Measurements from ENCODE around the gene DUSP28. TPM values are rescaled to one million over a fixed set of nuclear protein-coding genes. Genes with fewer than 3 reads are reported as not detected.

The DUSP28 gene
- total and polyA plus RNA-seq, 2 of the 13 experiments (the other 11 are each of a cell fraction or from before 2014, with no cell fraction given): 5.2 to 8.6 TPM

DNA sequence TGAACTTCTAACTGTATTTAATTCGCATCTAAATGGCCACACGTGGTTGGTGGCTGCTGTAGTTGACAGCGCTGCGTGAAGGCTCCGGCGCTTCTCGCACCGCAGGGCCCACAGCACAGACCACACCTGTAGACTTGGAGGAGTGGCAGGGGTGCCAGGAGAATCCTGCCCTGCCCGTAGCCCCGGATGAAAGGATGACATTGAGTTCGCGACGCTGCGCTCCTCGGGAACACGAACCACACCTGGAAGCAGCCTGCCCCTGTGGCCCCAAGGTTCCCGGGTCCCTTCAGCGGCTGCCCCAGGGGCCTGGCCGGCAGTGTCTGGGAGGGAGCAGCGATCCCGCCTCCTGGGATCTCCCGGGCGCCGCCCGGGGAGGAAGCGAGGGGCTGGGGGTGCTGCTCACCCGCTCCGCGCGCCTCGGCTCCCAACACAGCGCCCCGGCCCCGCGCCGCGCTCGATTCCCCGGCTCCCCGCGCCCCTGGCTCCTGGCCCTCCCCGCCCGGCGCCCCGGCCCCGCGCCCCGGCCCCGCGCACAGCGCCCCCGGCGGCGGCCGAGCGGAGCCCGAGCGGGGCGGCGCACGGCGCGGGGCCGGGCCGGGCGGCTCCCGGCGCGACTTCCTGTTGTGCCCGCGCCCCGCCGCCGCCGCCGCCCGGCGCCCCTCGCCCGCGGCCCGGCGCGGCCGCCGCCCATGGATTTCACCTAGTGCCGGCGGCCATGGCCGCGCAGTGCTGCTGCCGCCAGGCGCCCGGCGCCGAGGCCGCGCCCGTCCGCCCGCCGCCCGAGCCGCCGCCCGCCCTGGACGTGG is 7.9 kb downstream of the DUSP28 start, which contains the start of gene RNPEPL1 (continued):
- TF ChIP-seq HOXA7 (CRISPR knock-in tag; IDR thresholded peaks at IDR 0.05) (no peak), RXRB (CRISPR knock-in tag; IDR thresholded peaks at IDR 0.05; ENCODE audit: borderline replicate concordance) (peak; percentile 13; the same call in 1 of the 2 replicates), PHF5A (CRISPR knock-in tag; IDR thresholded peaks at IDR 0.05; ENCODE audit: low read depth, unreplicated experiment) (no peak), MEIS2 (CRISPR knock-in tag; IDR thresholded peaks at IDR 0.05) (no peak; the same call in 1 of the 2 replicates), ESRRA (CRISPR knock-in tag; IDR thresholded peaks at IDR 0.05; ENCODE audit: low read depth) (no peak), REXO4 (CRISPR knock-in tag; IDR thresholded peaks at IDR 0.05; ENCODE audit: borderline replicate concordance) (no peak), RFX5 (IDR thresholded peaks at IDR 0.05; ENCODE audit: low read depth, low read length) (no peak), ZNF281 (CRISPR knock-in tag; IDR thresholded peaks at IDR 0.05; ENCODE audit: borderline replicate concordance) (no peak), MAF1 (CRISPR knock-in tag; IDR thresholded peaks at IDR 0.05; ENCODE audit: borderline replicate concordance) (no peak), ZNF446 (CRISPR knock-in tag; IDR thresholded peaks at IDR 0.05) (no peak; the same call in 1 of the 2 replicates), YEATS4 (CRISPR knock-in tag; IDR thresholded peaks at IDR 0.05; ENCODE audit: borderline replicate concordance) (no peak; the same call in 1 of the 2 replicates), BCL3 (CRISPR knock-in tag; IDR thresholded peaks at IDR 0.05) (no peak), ZNF687 (CRISPR knock-in tag; IDR thresholded peaks at IDR 0.05) (peak; percentile 79)
- TF ChIP-seq, protein P1, sequence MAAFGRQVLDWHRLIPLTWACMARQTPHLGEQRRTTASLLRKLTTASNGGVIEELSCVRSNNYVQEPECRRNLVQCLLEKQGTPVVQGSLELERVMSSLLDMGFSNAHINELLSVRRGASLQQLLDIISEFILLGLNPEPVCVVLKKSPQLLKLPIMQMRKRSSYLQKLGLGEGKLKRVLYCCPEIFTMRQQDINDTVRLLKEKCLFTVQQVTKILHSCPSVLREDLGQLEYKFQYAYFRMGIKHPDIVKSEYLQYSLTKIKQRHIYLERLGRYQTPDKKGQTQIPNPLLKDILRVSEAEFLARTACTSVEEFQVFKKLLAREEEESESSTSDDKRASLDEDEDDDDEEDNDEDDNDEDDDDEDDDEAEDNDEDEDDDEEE (CRISPR knock-in tag; IDR thresholded peaks at IDR 0.05): no peak
- TF ChIP-seq, protein P2, sequence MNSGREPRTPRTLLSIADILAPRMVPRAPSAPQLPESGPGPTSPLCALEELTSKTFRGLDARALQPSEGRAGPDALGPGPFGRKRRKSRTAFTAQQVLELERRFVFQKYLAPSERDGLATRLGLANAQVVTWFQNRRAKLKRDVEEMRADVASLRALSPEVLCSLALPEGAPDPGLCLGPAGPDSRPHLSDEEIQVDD (CRISPR knock-in tag; IDR thresholded peaks at IDR 0.05; ENCODE audit: borderline replicate concordance): no peak
- TF ChIP-seq, protein P3, sequence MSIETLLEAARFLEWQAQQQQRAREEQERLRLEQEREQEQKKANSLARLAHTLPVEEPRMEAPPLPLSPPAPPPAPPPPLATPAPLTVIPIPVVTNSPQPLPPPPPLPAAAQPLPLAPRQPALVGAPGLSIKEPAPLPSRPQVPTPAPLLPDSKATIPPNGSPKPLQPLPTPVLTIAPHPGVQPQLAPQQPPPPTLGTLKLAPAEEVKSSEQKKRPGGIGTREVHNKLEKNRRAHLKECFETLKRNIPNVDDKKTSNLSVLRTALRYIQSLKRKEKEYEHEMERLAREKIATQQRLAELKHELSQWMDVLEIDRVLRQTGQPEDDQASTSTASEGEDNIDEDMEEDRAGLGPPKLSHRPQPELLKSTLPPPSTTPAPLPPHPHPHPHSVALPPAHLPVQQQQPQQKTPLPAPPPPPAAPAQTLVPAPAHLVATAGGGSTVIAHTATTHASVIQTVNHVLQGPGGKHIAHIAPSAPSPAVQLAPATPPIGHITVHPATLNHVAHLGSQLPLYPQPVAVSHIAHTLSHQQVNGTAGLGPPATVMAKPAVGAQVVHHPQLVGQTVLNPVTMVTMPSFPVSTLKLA (IDR thresholded peaks at IDR 0.05): 0 out of 2 replicates have a peak, but pooled peaks have one; percentile 13
